Measurements from ENCODE around the gene UVRAG. TPM values are rescaled to one million over a fixed set of nuclear protein-coding genes. Genes with fewer than 3 reads are reported as not detected.

The UVRAG gene
- total RNA-seq, 1 donor from 2014 or later: 103 TPM

GRCh38 chr11:75789521-75789920 is 25.5 kb upstream of the UVRAG start:
- Mint-ChIP-seq H3K27me3 (no peaks in the 10 kb centered on the region), H3K36me3 (ENCODE audit: low read depth) (peaks cover 12% of the 10 kb centered on the region), H3K4me3 (no peak overlapping the region), H3K27ac (no peak overlapping the region), H3K4me1 (no peaks in the 10 kb centered on the region), H3K9me3 (no peaks in the 10 kb centered on the region)
- ChIA-PET POLR2A (no interaction called here), CTCF (no interaction called here)
- DNase-seq: no peak
- no peak for TF ChIP-seq CTCF (IDR thresholded peaks at IDR 0.05)
- no peak for ATAC-seq (ENCODE audit: low read depth)
- intact Hi-C loops (cut with micrococcal nuclease): no loop called here

- H3K4me3 Mint-ChIP-seq: no peak overlapping the region
- H3K9me3 Mint-ChIP-seq: no peaks in the 10 kb centered on the region
- H3K4me1 Mint-ChIP-seq: no peaks in the 10 kb centered on the region
- H3K36me3 Mint-ChIP-seq (ENCODE audit: low read depth): peaks cover 11% of the 10 kb centered on the region
- ATAC-seq (ENCODE audit: low read depth) (no peak), DNase-seq (no peak)
- intact Hi-C loops (cut with micrococcal nuclease): no loop called here
- no peak for TF ChIP-seq CTCF (IDR thresholded peaks at IDR 0.05)
- H3K27ac Mint-ChIP-seq: no peak overlapping the region
- ChIA-PET POLR2A (interaction anchor here (0.6 kb wide), 1 partner anchor 374 kb away, joined by 4 read pairs; no protein-coding TSS in a partner anchor), CTCF (interaction anchor here (0.8 to 1.2 kb wide), 2 partner anchors 11 to 528 kb away, joined by 3 read pairs; no protein-coding TSS in a partner anchor)
- no peaks in the 10 kb centered on the region for H3K27me3 Mint-ChIP-seq
Measured at GRCh38 chr11:75790986-75791385, 24.0 kb upstream of the UVRAG start.

- Mint-ChIP-seq H3K9me3 (no peaks in the 10 kb centered on the region), H3K4me1 (peaks cover 3% of the 10 kb centered on the region), H3K4me3 (no peak overlapping the region), H3K27me3 (no peaks in the 10 kb centered on the region), H3K36me3 (ENCODE audit: low read depth) (peaks cover 13% of the 10 kb centered on the region), H3K27ac (no peak overlapping the region)
- intact Hi-C loops (cut with micrococcal nuclease): no loop called here
- CTCF ChIA-PET: no interaction called here
- DNase-seq: no peak
- POLR2A ChIA-PET: no interaction called here
- TF ChIP-seq CTCF (IDR thresholded peaks at IDR 0.05): no peak
- no peak for ATAC-seq (ENCODE audit: low read depth)
Measured at GRCh38 chr11:75792127-75792731, 22.8 kb upstream of the UVRAG start.

GRCh38 chr11:75792997-75793800 is 21.8 kb upstream of the UVRAG start:
- TF ChIP-seq CTCF (IDR thresholded peaks at IDR 0.05): no peak
- ChIA-PET POLR2A (no interaction called here), CTCF (interaction anchor here (1.9 kb wide), 1 partner anchor 10 kb away, joined by 13 read pairs; no protein-coding TSS in a partner anchor)
- DNase-seq (no peak), ATAC-seq (ENCODE audit: low read depth) (no peak)
- no peak overlapping the region for H3K4me3 Mint-ChIP-seq
- intact Hi-C loops (cut with micrococcal nuclease): no loop called here
- H3K4me1 Mint-ChIP-seq: peaks cover 5% of the 10 kb centered on the region
- H3K9me3 Mint-ChIP-seq: no peaks in the 10 kb centered on the region
- no peaks in the 10 kb centered on the region for H3K27me3 Mint-ChIP-seq
- no peak overlapping the region for H3K27ac Mint-ChIP-seq
- peaks cover 19% of the 10 kb centered on the region for H3K36me3 Mint-ChIP-seq (ENCODE audit: low read depth)

GRCh38 chr11:75793966-75794365 is 21.0 kb upstream of the UVRAG start:
- intact Hi-C loops (cut with micrococcal nuclease): no loop called here
- Mint-ChIP-seq H3K36me3 (ENCODE audit: low read depth) (peaks cover 25% of the 10 kb centered on the region), H3K4me1 (peaks cover 5% of the 10 kb centered on the region), H3K27ac (no peak overlapping the region), H3K27me3 (no peaks in the 10 kb centered on the region), H3K9me3 (no peaks in the 10 kb centered on the region), H3K4me3 (no peak overlapping the region)
- ChIA-PET POLR2A (no interaction called here), CTCF (interaction anchor here (1.9 kb wide), 1 partner anchor 9 kb away, joined by 13 read pairs; no protein-coding TSS in a partner anchor)
- DNase-seq (no peak), ATAC-seq (ENCODE audit: low read depth) (no peak)
- TF ChIP-seq CTCF (IDR thresholded peaks at IDR 0.05): no peak
